Cerebellar cortex (tissue), 1 donor: ENCODE measurements around the gene TMEM181.
"Not testable (repeated sequence)": the region's sequence is repeated elsewhere in the genome, so short reads cannot be mapped to it uniquely, and the experiment has no call there.

Experiments used
- DNase-seq: peaks from one replicate; pipeline ENCODE4 v3.0.0-alpha.2; 2015; ENCODE audit warnings: low spot score

Gene TMEM181

GRCh38 chr6:158624684-158625682, 65.1 kb downstream of the TMEM181 start:
- no peak for DNase-seq

- DNase-seq: no peak
Observed at GRCh38 chr6:158625881-158626305, 66.0 kb downstream of the TMEM181 start.

- DNase-seq: no peak
Observed at GRCh38 chr6:158626360-158627167, 66.7 kb downstream of the TMEM181 start.

GRCh38 chr6:158627168-158627939, 67.5 kb downstream of the TMEM181 start:
- no peak for DNase-seq

GRCh38 chr6:158627940-158628211, 68.0 kb downstream of the TMEM181 start:
- no peak for DNase-seq

GRCh38 chr6:158628542-158628941, 68.7 kb downstream of the TMEM181 start:
- no peak for DNase-seq

- DNase-seq: no peak
Observed at GRCh38 chr6:158629367-158630221, 69.7 kb downstream of the TMEM181 start.

GRCh38 chr6:158630938-158631616, 71.2 kb downstream of the TMEM181 start:
- DNase-seq: no peak

GRCh38 chr6:158631678-158632537, 72.0 kb downstream of the TMEM181 start:
- DNase-seq: no peak

- not testable (repeated sequence) for DNase-seq
Observed at GRCh38 chr6:158632538-158633119, 72.7 kb downstream of the TMEM181 start.

GRCh38 chr6:158633127-158633526, 73.2 kb downstream of the TMEM181 start:
- no peak for DNase-seq

GRCh38 chr6:158634695-158635426, 75.0 kb downstream of the TMEM181 start:
- DNase-seq: no peak

- no peak for DNase-seq
Observed at GRCh38 chr6:158635427-158636073, 75.7 kb downstream of the TMEM181 start.

- DNase-seq: no peak
Observed at GRCh38 chr6:158636778-158637177, 76.9 kb downstream of the TMEM181 start.

GRCh38 chr6:158638324-158638854, 78.5 kb downstream of the TMEM181 start:
- no peak for DNase-seq

GRCh38 chr6:158639056-158639455, 79.2 kb downstream of the TMEM181 start:
- no peak for DNase-seq

GRCh38 chr6:158640519-158640918, 80.6 kb downstream of the TMEM181 start:
- DNase-seq: no peak

- no peak for DNase-seq
Observed at GRCh38 chr6:158642097-158642601, 82.3 kb downstream of the TMEM181 start.
